ENCODE results near the gene RAB30. TPM values are rescaled to one million over a fixed set of nuclear protein-coding genes. Genes with fewer than 3 reads are reported as not detected.

Gene RAB30
- total RNA-seq, 1 donor from 2014 or later: 15.4 TPM

DNA sequence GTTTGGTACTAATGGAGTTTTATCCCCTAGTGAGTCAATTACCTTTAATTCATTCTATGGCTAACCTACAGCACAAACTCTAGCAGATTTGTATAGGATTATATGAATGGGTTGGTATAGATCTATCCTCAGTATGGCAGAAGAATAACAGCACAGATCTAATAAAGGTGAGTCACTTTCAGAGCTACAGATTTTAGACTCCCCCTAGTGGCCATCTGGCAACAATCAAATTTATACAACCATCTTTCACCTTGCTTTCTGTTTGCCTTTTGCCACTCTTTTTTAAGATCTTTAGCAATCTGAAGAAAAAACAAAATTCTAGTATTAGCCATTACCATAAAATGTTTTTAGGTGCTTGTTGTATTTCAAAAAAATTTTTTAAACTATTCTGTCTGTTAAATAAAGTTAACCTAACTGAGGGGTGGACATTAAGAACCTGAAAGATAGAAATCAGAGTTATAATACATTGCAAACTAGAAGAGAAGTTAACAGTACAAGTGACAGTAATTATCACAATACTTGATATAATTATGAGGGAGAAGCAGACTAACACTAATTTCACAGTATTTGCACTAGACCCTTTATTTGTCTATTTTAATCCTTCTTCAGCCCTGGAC, 144.3 kb downstream of the RAB30 start:
- H3K9me3 Mint-ChIP-seq: no peaks in the 10 kb centered on the region
- no peaks in the 10 kb centered on the region for H3K27me3 Mint-ChIP-seq (ENCODE audit: low read depth)
- no peak overlapping the region for H3K4me3 Mint-ChIP-seq
- H3K4me1 Mint-ChIP-seq: peaks cover 11% of the 10 kb centered on the region
- H3K36me3 Mint-ChIP-seq (ENCODE audit: low read depth): peaks cover 6% of the 10 kb centered on the region
- no peak overlapping the region for H3K27ac Mint-ChIP-seq (ENCODE audit: unreplicated experiment)
- peak; percentile 85 for TF ChIP-seq CTCF (conservative IDR thresholded peaks at IDR 0.05)
- no peak for DNase-seq (ENCODE audit: low read depth, low spot score)

DNA sequence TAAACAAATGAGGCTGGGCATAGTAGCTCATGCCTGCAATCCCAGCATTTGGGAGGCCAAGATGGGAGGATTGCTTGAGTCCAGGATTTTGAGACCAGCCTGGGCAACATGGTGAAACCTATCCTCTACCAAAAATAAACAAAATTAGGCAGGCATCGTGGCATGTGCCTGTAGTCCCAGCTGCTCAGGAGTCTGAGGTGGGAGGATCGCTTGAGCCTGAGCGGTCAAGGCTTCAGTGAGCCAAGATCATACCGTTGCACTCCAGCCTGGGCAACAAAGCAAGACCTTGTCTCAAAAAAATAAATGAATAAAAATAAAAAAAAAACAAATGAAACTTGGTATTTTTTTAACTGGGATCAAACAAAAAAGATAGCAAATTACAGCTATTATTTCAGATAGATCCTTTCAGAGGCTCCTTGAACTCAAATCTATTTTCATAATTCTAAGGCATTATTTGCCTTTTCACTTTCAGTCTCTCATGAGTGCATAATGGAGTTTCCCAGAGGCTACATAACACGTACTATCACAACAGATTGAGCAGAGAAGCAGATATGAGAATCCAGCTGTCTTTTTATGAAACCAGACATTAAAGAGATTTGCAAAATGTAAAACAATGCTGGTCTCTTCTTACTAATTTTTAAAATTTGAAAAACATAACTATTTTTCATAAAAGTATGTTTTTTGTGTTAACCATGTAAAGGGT, 147.0 kb downstream of the RAB30 start:
- no peaks in the 10 kb centered on the region for H3K27me3 Mint-ChIP-seq (ENCODE audit: low read depth)
- H3K9me3 Mint-ChIP-seq: no peaks in the 10 kb centered on the region
- TF ChIP-seq CTCF (conservative IDR thresholded peaks at IDR 0.05): no peak
- peaks cover 14% of the 10 kb centered on the region for H3K36me3 Mint-ChIP-seq (ENCODE audit: low read depth)
- peaks cover 13% of the 10 kb centered on the region for H3K4me1 Mint-ChIP-seq
- H3K4me3 Mint-ChIP-seq: no peak overlapping the region
- no peak for DNase-seq (ENCODE audit: low read depth, low spot score)
- no peak overlapping the region for H3K27ac Mint-ChIP-seq (ENCODE audit: unreplicated experiment)

Other genes with a start within 250 kb of the RAB30 start
- gene PRCP, start 171.5 kb downstream of the RAB30 start, total RNA-seq: 57.7 and 59.8 TPM in 2 replicates
- 22.1 and 23.2 TPM in 2 replicates for gene DDIAS, start 170.2 kb downstream of the RAB30 start, total RNA-seq
- gene PCF11, start 85.2 kb upstream of the RAB30 start, total RNA-seq: 67.3 and 67.9 TPM in 2 replicates
- gene ANKRD42, start 121.8 kb upstream of the RAB30 start, total RNA-seq: 7.8 and 7.9 TPM in 2 replicates
- 38.1 and 42.2 TPM in 2 replicates for gene CCDC90B, start 214.5 kb upstream of the RAB30 start, total RNA-seq